Loucy (cell line): ENCODE data around the gene TMEM259.

ENCODE experiments used
- H2AFZ ChIP-seq: fragments of 200-600 bp; sonication (generic); 2 replicates; pipeline ENCODE4 v1.6.0; 2016; ENCODE audit warnings: antibody characterized with exemption, mild to moderate bottlenecking, low read length, moderate library complexity
- H3F3A ChIP-seq: fragments of 200-600 bp; 2 replicates; pipeline ENCODE4 v1.6.0; 2016; ENCODE audit warnings: antibody characterized with exemption, low read depth, mild to moderate bottlenecking
- H3K27me3 ChIP-seq: fragments of 200-600 bp; sonication (generic); 2 replicates; pipeline ENCODE4 v1.6.1; 2014; ENCODE audit warnings: low read length, mild to moderate bottlenecking; ENCODE audit not compliant: insufficient read depth, poor library complexity, severe bottlenecking
- H3K36me3 ChIP-seq: fragments of 200-600 bp; sonication (generic); 2 replicates; pipeline ENCODE4 v1.6.1; 2016; ENCODE audit warnings: low read length; ENCODE audit not compliant: insufficient read depth
- H3K4me1 ChIP-seq: fragments of 200-600 bp; sonication (generic); 2 replicates; pipeline ENCODE4 v1.5.1; 2014; ENCODE audit warnings: low read length, mild to moderate bottlenecking; ENCODE audit not compliant: insufficient read depth, poor library complexity, severe bottlenecking
- H3K4me2 ChIP-seq: fragments of 200-600 bp; sonication (generic); 2 replicates; pipeline ENCODE4 v1.6.0; 2014; ENCODE audit warnings: antibody characterized with exemption, low read length, low read depth, mild to moderate bottlenecking; ENCODE audit not compliant: poor library complexity, severe bottlenecking
- H3K4me3 ChIP-seq: fragments of 200-600 bp; sonication (generic); 2 replicates; pipeline ENCODE4 v1.5.1; 2014; ENCODE audit warnings: low read length, mild to moderate bottlenecking, mixed read lengths; ENCODE audit not compliant: poor library complexity, severe bottlenecking
- H3K79me2 ChIP-seq: fragments of 200-600 bp; sonication (generic); 2 replicates; pipeline ENCODE4 v1.6.1; 2014; ENCODE audit warnings: low read length; ENCODE audit not compliant: insufficient read depth
- H3K9ac ChIP-seq: fragments of 200-600 bp; sonication (generic); 2 replicates; pipeline ENCODE4 v1.6.0; 2014; ENCODE audit warnings: mild to moderate bottlenecking, low read depth, low read length, moderate library complexity; ENCODE audit not compliant: poor library complexity, severe bottlenecking
- H3K9me2 ChIP-seq: fragments of 200-600 bp; sonication (generic); replicated peaks from 2 replicates; pipeline ENCODE4 v1.6.1; 2016; ENCODE audit warnings: low read depth, low read length, mixed read lengths
- H3K9me3 ChIP-seq: fragments of 200-600 bp; sonication (generic); 2 replicates; pipeline ENCODE4 v1.6.1; 2014; ENCODE audit warnings: mild to moderate bottlenecking, antibody characterized with exemption, low read length, low read depth; ENCODE audit not compliant: insufficient read depth
- H4K20me1 ChIP-seq: fragments of 200-600 bp; sonication (generic); 2 replicates; pipeline ENCODE4 v1.6.0; 2014; ENCODE audit warnings: antibody characterized with exemption, low read length, mild to moderate bottlenecking; ENCODE audit not compliant: insufficient read depth, poor library complexity, severe bottlenecking
- CTCF ChIP-seq: fragments of 200-600 bp; sonication (generic); conservative IDR thresholded peaks from 2 replicates; pipeline ENCODE4 v1.5.1; 2014; ENCODE audit warnings: mild to moderate bottlenecking, antibody characterized with exemption, low read length
- EZH2phosphoT487 ChIP-seq: fragments of 200-600 bp; IDR thresholded peaks from 2 replicates; pipeline ENCODE4 v1.6.1; 2018; ENCODE audit warnings: antibody characterized with exemption, mild to moderate bottlenecking, moderate library complexity, borderline replicate concordance

The TMEM259 gene

GRCh38 chr19:960601-960938, 60.4 kb downstream of the TMEM259 start:
- H3K4me3 ChIP-seq: no peak overlapping the region
- H2AFZ ChIP-seq: no peak overlapping the region
- H3K9me2 ChIP-seq: no peaks in the 10 kb centered on the region
- H3K4me1 ChIP-seq: no peaks in the 10 kb centered on the region
- no peak overlapping the region for H3K4me2 ChIP-seq
- H3K9me3 ChIP-seq: no peaks in the 10 kb centered on the region
- H3K36me3 ChIP-seq: peaks cover 29% of the 10 kb centered on the region; the same call in 1 of the 2 replicates
- H3K79me2 ChIP-seq: no peaks in the 10 kb centered on the region
- no peak overlapping the region for H3K9ac ChIP-seq
- H3K27me3 ChIP-seq: no peaks in the 10 kb centered on the region
- TF ChIP-seq CTCF (no peak), EZH2phosphoT487 (no peak)
- no peaks in the 10 kb centered on the region for H3F3A ChIP-seq
- H4K20me1 ChIP-seq: no peaks in the 10 kb centered on the region

- no peak for TF ChIP-seq CTCF
- no peak for TF ChIP-seq EZH2phosphoT487
- Histone ChIP-seq H3K4me3 (no peak overlapping the region), H3K79me2 (peaks cover 5% of the 10 kb centered on the region; the same call in 1 of the 2 replicates), H3K4me2 (no peak overlapping the region), H3K27me3 (no peaks in the 10 kb centered on the region), H3K9ac (no peak overlapping the region), H3K9me2 (no peaks in the 10 kb centered on the region), H3K4me1 (no peaks in the 10 kb centered on the region), H3F3A (no peaks in the 10 kb centered on the region), H2AFZ (no peak overlapping the region), H3K36me3 (peaks cover 24% of the 10 kb centered on the region; the same call in 1 of the 2 replicates), H3K9me3 (no peaks in the 10 kb centered on the region), H4K20me1 (no peaks in the 10 kb centered on the region)
Measured at GRCh38 chr19:960020-960419, 60.9 kb downstream of the TMEM259 start.
